OCI-LY1 (cell line): ENCODE measurements around the gene CACNA2D3.

Source experiments
- H2AFZ ChIP-seq: fragments of 200-600 bp; sonication (generic), shearing (Covaris generic); 2 replicates; pipeline ENCODE4 v1.6.0; 2014; ENCODE audit warnings: antibody characterized with exemption, mild to moderate bottlenecking, low read length
- H3F3A ChIP-seq: fragments of 200-600 bp; sonication (generic), shearing (Covaris generic); 2 replicates; pipeline ENCODE4 v1.6.0; 2014; ENCODE audit warnings: mild to moderate bottlenecking, antibody characterized with exemption, low read length, moderate library complexity; ENCODE audit not compliant: insufficient read depth
- H3K27ac ChIP-seq: fragments of 200-600 bp; sonication (generic); 2 replicates; pipeline ENCODE4 v1.5.1; 2014; ENCODE audit warnings: low read length, mixed run types, mild to moderate bottlenecking, low read depth; ENCODE audit not compliant: poor library complexity, severe bottlenecking
- H3K27me3 ChIP-seq: fragments of 200-600 bp; sonication (generic); 2 replicates; pipeline ENCODE4 v1.6.0; 2014; ENCODE audit warnings: antibody characterized with exemption, mild to moderate bottlenecking, low read length, moderate library complexity; ENCODE audit not compliant: insufficient read depth
- H3K36me3 ChIP-seq: fragments of 200-600 bp; sonication (generic); 2 replicates; pipeline ENCODE4 v1.6.1; 2014; ENCODE audit warnings: mild to moderate bottlenecking, antibody characterized with exemption, low read length, moderate library complexity, mixed read lengths; ENCODE audit not compliant: insufficient read depth
- H3K4me1 ChIP-seq: fragments of 200-600 bp; sonication (generic); 2 replicates; pipeline ENCODE4 v1.5.1; 2014; ENCODE audit warnings: mild to moderate bottlenecking, low read length, moderate library complexity; ENCODE audit not compliant: insufficient read depth, severe bottlenecking
- H3K4me2 ChIP-seq: fragments of 200-600 bp; sonication (generic), shearing (Covaris generic); 2 replicates; pipeline ENCODE4 v1.6.1; 2014; ENCODE audit warnings: low read length
- H3K4me3 ChIP-seq: fragments of 200-600 bp; sonication (generic); 2 replicates; pipeline ENCODE4 v1.5.1; 2014; ENCODE audit warnings: low read length, low read depth, mild to moderate bottlenecking, mixed read lengths; ENCODE audit not compliant: poor library complexity, severe bottlenecking
- H3K79me2 ChIP-seq: fragments of 200-600 bp; shearing (Covaris generic); 2 replicates; pipeline ENCODE4 v1.6.1; 2016; ENCODE audit warnings: mixed run types, low read length, mixed read lengths; ENCODE audit not compliant: insufficient read depth
- H3K9ac ChIP-seq: fragments of 200-600 bp; sonication (generic), shearing (Covaris generic); 2 replicates; pipeline ENCODE4 v1.6.1; 2014; ENCODE audit warnings: mild to moderate bottlenecking, low read length, mixed read lengths
- H3K9me2 ChIP-seq: fragments of 200-600 bp; sonication (generic), shearing (Covaris generic); 2 replicates; pipeline ENCODE4 v1.6.1; 2014; ENCODE audit warnings: low read depth, mild to moderate bottlenecking, low read length, mixed read lengths
- H3K9me3 ChIP-seq: fragments of 200-600 bp; shearing (Covaris generic); 2 replicates; pipeline ENCODE4 v1.6.1; 2014; ENCODE audit warnings: low read length, mixed read lengths
- H4K20me1 ChIP-seq: fragments of 200-600 bp; sonication (generic), shearing (Covaris generic); 2 replicates; pipeline ENCODE4 v1.6.0; 2016; ENCODE audit warnings: mild to moderate bottlenecking, low read length; ENCODE audit not compliant: insufficient read depth
- CTCF ChIP-seq: fragments of 200-600 bp; sonication (generic), shearing (Covaris generic); IDR thresholded peaks from 2 replicates; pipeline ENCODE4 v1.5.1; 2017; ENCODE audit warnings: mild to moderate bottlenecking, antibody characterized with exemption, low read length, moderate library complexity, mixed read lengths
- EZH2 ChIP-seq: fragments of 200-600 bp; sonication (generic), shearing (Covaris generic); IDR thresholded peaks from 2 replicates; pipeline ENCODE4 v1.8.0; 2017; ENCODE audit warnings: borderline replicate concordance, mixed run types, mild to moderate bottlenecking, antibody characterized with exemption, low read length, moderate library complexity, mixed read lengths

Gene CACNA2D3

DNA sequence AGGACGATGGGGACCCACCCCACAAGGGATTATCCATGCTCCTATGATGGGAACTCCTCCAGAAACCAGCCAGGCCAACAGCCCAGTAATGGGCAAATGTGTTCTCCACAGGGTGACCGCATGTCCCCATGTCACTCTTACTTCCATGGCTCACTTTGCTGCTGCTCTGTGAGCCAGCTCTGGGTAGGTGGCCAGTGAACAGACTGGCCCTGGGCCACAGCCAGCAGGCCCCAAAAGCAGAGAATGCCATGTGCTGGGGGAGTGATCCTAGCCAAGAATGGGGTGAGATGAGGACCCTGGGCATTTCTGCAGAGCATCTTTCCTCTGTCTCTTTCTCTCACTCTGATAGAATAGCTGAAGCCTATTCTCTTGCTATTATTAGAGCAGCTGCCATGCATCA is 414.1 kb downstream of the CACNA2D3 start:
- H3K4me3 ChIP-seq: no peak overlapping the region
- H3K9me3 ChIP-seq: no peaks in the 10 kb centered on the region
- no peaks in the 10 kb centered on the region for H4K20me1 ChIP-seq
- H3K4me1 ChIP-seq: no peaks in the 10 kb centered on the region
- no peak overlapping the region for H3K9ac ChIP-seq
- H3K79me2 ChIP-seq: no peaks in the 10 kb centered on the region
- no peaks in the 10 kb centered on the region for H3K9me2 ChIP-seq
- no peak for TF ChIP-seq CTCF
- no peak overlapping the region for H2AFZ ChIP-seq
- H3K27me3 ChIP-seq: no peaks in the 10 kb centered on the region
- H3K36me3 ChIP-seq: no peaks in the 10 kb centered on the region
- no peak overlapping the region for H3K4me2 ChIP-seq
- H3K27ac ChIP-seq: no peak overlapping the region
- no peaks in the 10 kb centered on the region for H3F3A ChIP-seq

- H4K20me1 ChIP-seq: no peaks in the 10 kb centered on the region
- H3K79me2 ChIP-seq: no peaks in the 10 kb centered on the region
- H3K9me2 ChIP-seq: no peaks in the 10 kb centered on the region
- no peak overlapping the region for H3K9ac ChIP-seq
- H3K27ac ChIP-seq: no peak overlapping the region
- no peaks in the 10 kb centered on the region for H3K9me3 ChIP-seq
- TF ChIP-seq CTCF (no peak), EZH2 (no peak)
- no peak overlapping the region for H2AFZ ChIP-seq
- H3K36me3 ChIP-seq: no peaks in the 10 kb centered on the region
- no peak overlapping the region for H3K4me2 ChIP-seq
- no peaks in the 10 kb centered on the region for H3K27me3 ChIP-seq
- H3K4me1 ChIP-seq: no peaks in the 10 kb centered on the region
- H3F3A ChIP-seq: no peaks in the 10 kb centered on the region
- H3K4me3 ChIP-seq: no peak overlapping the region
Observed at GRCh38 chr3:54537506-54537905, 415.2 kb downstream of the CACNA2D3 start.

DNA sequence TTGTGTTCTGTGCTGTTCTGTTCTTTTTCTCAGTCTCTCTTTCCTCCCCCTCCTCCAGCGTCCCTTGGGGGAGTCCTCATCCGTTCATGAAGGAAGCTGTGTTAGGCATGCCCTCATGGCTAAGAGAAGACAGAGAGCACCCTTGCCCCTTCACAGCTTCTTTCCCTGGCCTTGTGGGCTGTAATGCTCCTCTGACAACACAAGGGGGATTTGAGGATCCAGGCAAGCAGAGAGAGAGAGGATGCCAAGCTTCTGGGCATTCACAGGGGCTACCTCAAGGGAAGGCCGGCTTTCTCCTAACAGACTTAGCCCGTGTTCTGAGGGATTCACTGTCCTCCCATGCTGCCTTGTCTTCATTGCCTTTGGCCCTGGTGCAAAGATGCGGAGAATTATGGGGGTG is 416.0 kb downstream of the CACNA2D3 start:
- Histone ChIP-seq H3K9ac (no peak overlapping the region), H4K20me1 (no peaks in the 10 kb centered on the region), H3K36me3 (no peaks in the 10 kb centered on the region), H3K79me2 (no peaks in the 10 kb centered on the region), H3F3A (no peaks in the 10 kb centered on the region), H3K4me1 (no peaks in the 10 kb centered on the region), H3K27ac (no peak overlapping the region), H3K27me3 (no peaks in the 10 kb centered on the region), H3K4me3 (no peak overlapping the region), H3K9me3 (no peaks in the 10 kb centered on the region), H2AFZ (no peak overlapping the region), H3K4me2 (no peak overlapping the region), H3K9me2 (no peaks in the 10 kb centered on the region)
- TF ChIP-seq CTCF (no peak), EZH2 (no peak)
